Measurements from ENCODE around the gene IDI1.

IDI1 gene

DNA sequence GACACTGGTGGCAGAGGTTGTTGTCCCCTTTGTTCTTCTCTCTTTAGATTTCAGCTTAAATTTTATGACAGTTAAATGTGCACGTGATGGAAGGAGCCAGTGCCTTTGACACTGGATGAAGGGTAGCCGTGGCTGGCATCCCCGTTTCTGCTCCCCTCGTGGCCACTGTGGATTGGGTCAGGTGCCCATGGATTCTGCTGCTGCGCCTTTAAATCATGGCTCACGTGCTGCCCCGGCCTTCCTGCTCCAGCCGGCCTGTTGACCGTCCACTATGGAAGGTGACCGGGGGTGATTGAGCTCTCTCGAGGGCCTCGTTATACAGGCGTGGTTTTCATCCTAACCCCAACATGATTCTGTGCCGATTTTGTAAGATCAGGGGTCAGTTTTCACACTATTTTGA, 41.8 kb upstream of the IDI1 start:
- no peak for ATAC-seq
- TF ChIP-seq, protein P1, sequence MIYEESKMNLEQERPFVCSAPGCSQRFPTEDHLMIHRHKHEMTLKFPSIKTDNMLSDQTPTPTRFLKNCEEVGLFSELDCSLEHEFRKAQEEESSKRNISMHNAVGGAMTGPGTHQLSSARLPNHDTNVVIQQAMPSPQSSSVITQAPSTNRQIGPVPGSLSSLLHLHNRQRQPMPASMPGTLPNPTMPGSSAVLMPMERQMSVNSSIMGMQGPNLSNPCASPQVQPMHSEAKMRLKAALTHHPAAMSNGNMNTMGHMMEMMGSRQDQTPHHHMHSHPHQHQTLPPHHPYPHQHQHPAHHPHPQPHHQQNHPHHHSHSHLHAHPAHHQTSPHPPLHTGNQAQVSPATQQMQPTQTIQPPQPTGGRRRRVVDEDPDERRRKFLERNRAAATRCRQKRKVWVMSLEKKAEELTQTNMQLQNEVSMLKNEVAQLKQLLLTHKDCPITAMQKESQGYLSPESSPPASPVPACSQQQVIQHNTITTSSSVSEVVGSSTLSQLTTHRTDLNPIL (CRISPR knock-in tag; IDR thresholded peaks at IDR 0.05; ENCODE audit: low read depth) = no peak
- TF ChIP-seq TOX (CRISPR knock-in tag; IDR thresholded peaks at IDR 0.05; ENCODE audit: borderline replicate concordance) = no peak
- no peak for TF ChIP-seq ARNTL (CRISPR knock-in tag; IDR thresholded peaks at IDR 0.05; ENCODE audit: borderline replicate concordance, low read depth)
- no peak for TF ChIP-seq GLIS3 (CRISPR knock-in tag; IDR thresholded peaks at IDR 0.05)
- no peak for TF ChIP-seq ZNF70 (CRISPR knock-in tag; IDR thresholded peaks at IDR 0.05)
- TF ChIP-seq ZNF565 (CRISPR knock-in tag; conservative IDR thresholded peaks at IDR 0.05; ENCODE audit: low read depth) = no peak
- TF ChIP-seq SNAI2 (CRISPR knock-in tag; IDR thresholded peaks at IDR 0.05) = no peak
- no peak for TF ChIP-seq ESRRG (CRISPR knock-in tag; IDR thresholded peaks at IDR 0.05)
- TF ChIP-seq ZFP30 (CRISPR knock-in tag; IDR thresholded peaks at IDR 0.05) = no peak
- TF ChIP-seq, protein P2, sequence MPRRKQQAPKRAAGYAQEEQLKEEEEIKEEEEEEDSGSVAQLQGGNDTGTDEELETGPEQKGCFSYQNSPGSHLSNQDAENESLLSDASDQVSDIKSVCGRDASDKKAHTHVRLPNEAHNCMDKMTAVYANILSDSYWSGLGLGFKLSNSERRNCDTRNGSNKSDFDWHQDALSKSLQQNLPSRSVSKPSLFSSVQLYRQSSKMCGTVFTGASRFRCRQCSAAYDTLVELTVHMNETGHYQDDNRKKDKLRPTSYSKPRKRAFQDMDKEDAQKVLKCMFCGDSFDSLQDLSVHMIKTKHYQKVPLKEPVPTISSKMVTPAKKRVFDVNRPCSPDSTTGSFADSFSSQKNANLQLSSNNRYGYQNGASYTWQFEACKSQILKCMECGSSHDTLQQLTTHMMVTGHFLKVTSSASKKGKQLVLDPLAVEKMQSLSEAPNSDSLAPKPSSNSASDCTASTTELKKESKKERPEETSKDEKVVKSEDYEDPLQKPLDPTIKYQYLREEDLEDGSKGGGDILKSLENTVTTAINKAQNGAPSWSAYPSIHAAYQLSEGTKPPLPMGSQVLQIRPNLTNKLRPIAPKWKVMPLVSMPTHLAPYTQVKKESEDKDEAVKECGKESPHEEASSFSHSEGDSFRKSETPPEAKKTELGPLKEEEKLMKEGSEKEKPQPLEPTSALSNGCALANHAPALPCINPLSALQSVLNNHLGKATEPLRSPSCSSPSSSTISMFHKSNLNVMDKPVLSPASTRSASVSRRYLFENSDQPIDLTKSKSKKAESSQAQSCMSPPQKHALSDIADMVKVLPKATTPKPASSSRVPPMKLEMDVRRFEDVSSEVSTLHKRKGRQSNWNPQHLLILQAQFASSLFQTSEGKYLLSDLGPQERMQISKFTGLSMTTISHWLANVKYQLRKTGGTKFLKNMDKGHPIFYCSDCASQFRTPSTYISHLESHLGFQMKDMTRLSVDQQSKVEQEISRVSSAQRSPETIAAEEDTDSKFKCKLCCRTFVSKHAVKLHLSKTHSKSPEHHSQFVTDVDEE (CRISPR knock-in tag; IDR thresholded peaks at IDR 0.05) = no peak
- no peak for TF ChIP-seq TCF4 (CRISPR knock-in tag; IDR thresholded peaks at IDR 0.05; ENCODE audit: borderline replicate concordance)
- TF ChIP-seq ZNF8 (CRISPR knock-in tag; IDR thresholded peaks at IDR 0.05) = no peak
- TF ChIP-seq, protein P3, sequence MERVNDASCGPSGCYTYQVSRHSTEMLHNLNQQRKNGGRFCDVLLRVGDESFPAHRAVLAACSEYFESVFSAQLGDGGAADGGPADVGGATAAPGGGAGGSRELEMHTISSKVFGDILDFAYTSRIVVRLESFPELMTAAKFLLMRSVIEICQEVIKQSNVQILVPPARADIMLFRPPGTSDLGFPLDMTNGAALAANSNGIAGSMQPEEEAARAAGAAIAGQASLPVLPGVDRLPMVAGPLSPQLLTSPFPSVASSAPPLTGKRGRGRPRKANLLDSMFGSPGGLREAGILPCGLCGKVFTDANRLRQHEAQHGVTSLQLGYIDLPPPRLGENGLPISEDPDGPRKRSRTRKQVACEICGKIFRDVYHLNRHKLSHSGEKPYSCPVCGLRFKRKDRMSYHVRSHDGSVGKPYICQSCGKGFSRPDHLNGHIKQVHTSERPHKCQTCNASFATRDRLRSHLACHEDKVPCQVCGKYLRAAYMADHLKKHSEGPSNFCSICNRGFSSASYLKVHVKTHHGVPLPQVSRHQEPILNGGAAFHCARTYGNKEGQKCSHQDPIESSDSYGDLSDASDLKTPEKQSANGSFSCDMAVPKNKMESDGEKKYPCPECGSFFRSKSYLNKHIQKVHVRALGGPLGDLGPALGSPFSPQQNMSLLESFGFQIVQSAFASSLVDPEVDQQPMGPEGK (CRISPR knock-in tag; IDR thresholded peaks at IDR 0.05; ENCODE audit: borderline replicate concordance) = no peak
- TF ChIP-seq BACH2 (CRISPR knock-in tag; IDR thresholded peaks at IDR 0.05; ENCODE audit: borderline replicate concordance) = no peak
- TF ChIP-seq, protein P4, sequence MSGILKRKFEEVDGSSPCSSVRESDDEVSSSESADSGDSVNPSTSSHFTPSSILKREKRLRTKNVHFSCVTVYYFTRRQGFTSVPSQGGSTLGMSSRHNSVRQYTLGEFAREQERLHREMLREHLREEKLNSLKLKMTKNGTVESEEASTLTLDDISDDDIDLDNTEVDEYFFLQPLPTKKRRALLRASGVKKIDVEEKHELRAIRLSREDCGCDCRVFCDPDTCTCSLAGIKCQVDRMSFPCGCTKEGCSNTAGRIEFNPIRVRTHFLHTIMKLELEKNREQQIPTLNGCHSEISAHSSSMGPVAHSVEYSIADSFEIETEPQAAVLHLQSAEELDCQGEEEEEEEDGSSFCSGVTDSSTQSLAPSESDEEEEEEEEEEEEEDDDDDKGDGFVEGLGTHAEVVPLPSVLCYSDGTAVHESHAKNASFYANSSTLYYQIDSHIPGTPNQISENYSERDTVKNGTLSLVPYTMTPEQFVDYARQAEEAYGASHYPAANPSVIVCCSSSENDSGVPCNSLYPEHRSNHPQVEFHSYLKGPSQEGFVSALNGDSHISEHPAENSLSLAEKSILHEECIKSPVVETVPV (CRISPR knock-in tag; IDR thresholded peaks at IDR 0.05) = no peak
- TF ChIP-seq PPARA (CRISPR knock-in tag; IDR thresholded peaks at IDR 0.05; ENCODE audit: borderline replicate concordance) = no peak
- TF ChIP-seq RARB (CRISPR knock-in tag; IDR thresholded peaks at IDR 0.05) = no peak
- no peak for TF ChIP-seq OSR1 (CRISPR knock-in tag; IDR thresholded peaks at IDR 0.05)

DNA sequence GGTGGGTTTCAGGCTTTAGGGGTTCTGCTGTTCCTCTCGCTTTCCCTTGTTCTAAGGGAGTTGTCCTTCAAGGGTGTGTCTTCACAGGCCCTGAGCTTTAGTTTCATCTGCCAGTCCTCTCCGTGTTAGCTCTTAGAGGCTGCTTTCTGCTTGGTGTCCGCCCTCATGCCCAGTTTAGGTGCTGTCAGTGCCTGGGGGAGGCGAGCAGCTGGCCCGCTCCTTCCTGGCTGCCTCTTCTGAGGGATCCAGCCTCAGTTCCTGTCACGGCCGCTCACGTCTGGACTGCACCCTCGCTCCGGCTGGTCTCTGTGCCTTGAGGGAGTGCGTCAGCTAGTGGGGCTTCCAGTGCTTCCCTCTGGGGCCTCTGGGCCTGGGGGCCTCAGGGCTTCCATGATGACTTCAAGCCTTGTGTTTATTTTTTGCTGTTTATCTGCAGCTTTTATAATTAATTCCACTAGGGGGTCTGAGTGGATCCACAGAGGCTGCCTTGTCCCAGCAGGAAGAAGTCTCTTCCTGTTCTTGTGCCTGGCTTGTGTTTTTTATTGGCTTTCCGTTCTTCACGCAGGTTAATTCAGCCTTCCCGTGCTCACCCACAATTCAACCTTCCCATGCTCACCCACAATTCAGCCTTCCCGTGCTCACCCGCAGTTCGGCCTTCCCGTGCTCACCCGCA, 40.2 kb upstream of the IDI1 start:
- no peak for ATAC-seq
- TF ChIP-seq, protein P5, sequence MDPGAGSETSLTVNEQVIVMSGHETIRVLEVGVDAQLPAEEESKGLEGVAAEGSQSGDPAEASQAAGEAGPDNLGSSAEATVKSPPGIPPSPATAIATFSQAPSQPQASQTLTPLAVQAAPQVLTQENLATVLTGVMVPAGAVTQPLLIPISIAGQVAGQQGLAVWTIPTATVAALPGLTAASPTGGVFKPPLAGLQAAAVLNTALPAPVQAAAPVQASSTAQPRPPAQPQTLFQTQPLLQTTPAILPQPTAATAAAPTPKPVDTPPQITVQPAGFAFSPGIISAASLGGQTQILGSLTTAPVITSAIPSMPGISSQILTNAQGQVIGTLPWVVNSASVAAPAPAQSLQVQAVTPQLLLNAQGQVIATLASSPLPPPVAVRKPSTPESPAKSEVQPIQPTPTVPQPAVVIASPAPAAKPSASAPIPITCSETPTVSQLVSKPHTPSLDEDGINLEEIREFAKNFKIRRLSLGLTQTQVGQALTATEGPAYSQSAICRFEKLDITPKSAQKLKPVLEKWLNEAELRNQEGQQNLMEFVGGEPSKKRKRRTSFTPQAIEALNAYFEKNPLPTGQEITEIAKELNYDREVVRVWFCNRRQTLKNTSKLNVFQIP (CRISPR knock-in tag; IDR thresholded peaks at IDR 0.05; ENCODE audit: borderline replicate concordance, low read depth) = no peak
- TF ChIP-seq ISL1 (CRISPR knock-in tag; IDR thresholded peaks at IDR 0.05) (no peak), ZFP30 (CRISPR knock-in tag; IDR thresholded peaks at IDR 0.05) (no peak), CSDC2 (CRISPR knock-in tag; IDR thresholded peaks at IDR 0.05) (no peak), ZFP3 (CRISPR knock-in tag; IDR thresholded peaks at IDR 0.05) (no peak), GLIS3 (CRISPR knock-in tag; IDR thresholded peaks at IDR 0.05) (no peak), BACH2 (CRISPR knock-in tag; IDR thresholded peaks at IDR 0.05; ENCODE audit: borderline replicate concordance) (no peak), ESRRG (CRISPR knock-in tag; IDR thresholded peaks at IDR 0.05) (no peak), ZNF70 (CRISPR knock-in tag; IDR thresholded peaks at IDR 0.05) (no peak), ZNF8 (CRISPR knock-in tag; IDR thresholded peaks at IDR 0.05) (no peak), PPARA (CRISPR knock-in tag; IDR thresholded peaks at IDR 0.05; ENCODE audit: borderline replicate concordance) (no peak), ZNF565 (CRISPR knock-in tag; conservative IDR thresholded peaks at IDR 0.05; ENCODE audit: low read depth) (no peak), TOX (CRISPR knock-in tag; IDR thresholded peaks at IDR 0.05; ENCODE audit: borderline replicate concordance) (no peak)
- TF ChIP-seq, protein P4 (CRISPR knock-in tag; IDR thresholded peaks at IDR 0.05) = no peak

Measured in SK-N-SH treated with all-trans-retinoic acid at 6 μM for 48 hours (cell line).